Measurements from ENCODE around the gene TMPRSS4. TPM values are rescaled to one million over a fixed set of nuclear protein-coding genes. Genes with fewer than 3 reads are reported as not detected.

The TMPRSS4 gene
- total and polyA plus RNA-seq, 2 of the 4 experiments (the other 2 are of a cell fraction): not detected

DNA sequence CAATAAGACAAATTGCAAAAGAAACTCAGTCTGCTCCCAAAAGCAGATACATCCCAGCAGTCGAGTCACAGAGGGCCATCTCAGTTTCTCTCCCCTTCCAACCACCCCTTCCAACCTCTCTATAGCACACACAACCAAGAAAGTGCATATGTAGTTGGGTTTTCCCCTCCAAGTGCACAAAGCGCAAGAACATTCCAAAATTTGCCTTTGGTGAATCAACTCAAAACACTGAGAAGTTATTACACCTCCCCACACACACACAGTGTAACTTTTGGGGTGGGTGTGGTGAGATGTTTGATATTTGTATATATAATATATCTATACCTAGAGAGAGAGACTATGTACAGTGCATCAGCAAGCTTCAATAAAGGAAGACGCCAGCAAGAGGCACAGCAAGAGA lies 86.0 kb downstream of the TMPRSS4 start:
- Histone ChIP-seq H2BK15ac (ENCODE audit: low read depth, low read length) (no peak overlapping the region), H3K27ac (ENCODE audit: insufficient read depth, low read length) (no peak overlapping the region), H2AK5ac (ENCODE audit: low read depth, low read length) (no peak overlapping the region), H3K23ac (ENCODE audit: low read depth, low read length) (no peak overlapping the region), H3K9me3 (ENCODE audit: control insufficient read depth, insufficient read depth, low read length) (no peaks in the 10 kb centered on the region), H3K4me1 (ENCODE audit: control insufficient read depth, insufficient read depth, low read length) (no peaks in the 10 kb centered on the region), H3K27me3 (ENCODE audit: control insufficient read depth, insufficient read depth, low read length) (peaks cover 35% of the 10 kb centered on the region), H2AK9ac (replicated peaks; ENCODE audit: low read depth, low read length, poor library complexity) (no peak overlapping the region), H3K18ac (ENCODE audit: low read depth, low read length) (no peak overlapping the region), H4K5ac (ENCODE audit: low read depth, low read length) (no peak overlapping the region), H4K20me1 (ENCODE audit: insufficient read depth, low read length) (no peaks in the 10 kb centered on the region), H3K9me1 (ENCODE audit: insufficient read depth, low read length) (no peaks in the 10 kb centered on the region), H4K8ac (ENCODE audit: low read depth in 2 of 2, low read length in 2 of 2) (no peak overlapping the region), H2BK5ac (ENCODE audit: low read depth, low read length, poor library complexity, severe bottlenecking) (no peak overlapping the region), H3K56ac (ENCODE audit: extremely low read depth, insufficient read depth, low read length) (no peak overlapping the region), H3K79me1 (ENCODE audit: low read depth in 1 of 2, low read length in 2 of 2) (no peaks in the 10 kb centered on the region), H3K4me2 (ENCODE audit: low read depth, low read length) (no peak overlapping the region), H3K36me3 (ENCODE audit: control insufficient read depth, insufficient read depth, low read length) (no peaks in the 10 kb centered on the region), H3K4ac (ENCODE audit: low read depth, low read length) (no peak overlapping the region), H2AFZ (replicated peaks; ENCODE audit: low read length, poor library complexity) (no peak overlapping the region), H2BK20ac (ENCODE audit: low read depth, low read length) (no peak overlapping the region), H4K91ac (ENCODE audit: insufficient read depth, low read depth, low read length) (no peak overlapping the region), H3K14ac (replicated peaks; ENCODE audit: low read depth, low read length) (no peak overlapping the region), H3K9ac (ENCODE audit: low read depth, low read length) (no peak overlapping the region), H3K4me3 (ENCODE audit: insufficient read depth, low read depth, low read length) (no peak overlapping the region), H2BK120ac (ENCODE audit: low read depth, low read length) (no peak overlapping the region)
- ChIA-PET POLR2A (ENCODE audit: unreplicated experiment) (no interaction called here), CTCF (no interaction called here)
- DNase-seq (no peak), ATAC-seq (ENCODE audit: low read depth) (no peak)
- WGBS, 2 experiments (ENCODE audit: extremely low coverage in 2 of 2, insufficient read length in 1 of 2): no CpG with 5 or more reads among the region's 3 CpGs
- dilution Hi-C loops (cut with HindIII; ENCODE audit: low sequenced_read_pairs, unreplicated experiment): no loop called here
- no TSS peak for BruUV-seq (replicated peaks)
- in situ Hi-C loops (cut with MboI; ENCODE audit: low sequenced_read_pairs): no loop called here
- TF ChIP-seq CHD1 (IDR thresholded peaks at IDR 0.05; ENCODE audit: low read depth, low read length) (no peak), FOS (IDR thresholded peaks at IDR 0.05; ENCODE audit: low read depth, low read length) (no peak), POLR2A (IDR thresholded peaks at IDR 0.05; ENCODE audit: low read depth, low read length) (no peak), MAFK (IDR thresholded peaks at IDR 0.05; ENCODE audit: low read depth, low read length) (no peak), RCOR1 (IDR thresholded peaks at IDR 0.05; ENCODE audit: insufficient replicate concordance, low read length) (no peak), CEBPB (IDR thresholded peaks at IDR 0.05; ENCODE audit: low read depth, low read length) (no peak), RAD21 (IDR thresholded peaks at IDR 0.05; ENCODE audit: low read length) (no peak), RFX5 (IDR thresholded peaks at IDR 0.05; ENCODE audit: low read depth, low read length) (no peak), BHLHE40 (IDR thresholded peaks at IDR 0.05; ENCODE audit: low read depth, low read length) (no peak), SMC3 (IDR thresholded peaks at IDR 0.05; ENCODE audit: low read depth, low read length) (no peak)
- TF ChIP-seq, protein P1, sequence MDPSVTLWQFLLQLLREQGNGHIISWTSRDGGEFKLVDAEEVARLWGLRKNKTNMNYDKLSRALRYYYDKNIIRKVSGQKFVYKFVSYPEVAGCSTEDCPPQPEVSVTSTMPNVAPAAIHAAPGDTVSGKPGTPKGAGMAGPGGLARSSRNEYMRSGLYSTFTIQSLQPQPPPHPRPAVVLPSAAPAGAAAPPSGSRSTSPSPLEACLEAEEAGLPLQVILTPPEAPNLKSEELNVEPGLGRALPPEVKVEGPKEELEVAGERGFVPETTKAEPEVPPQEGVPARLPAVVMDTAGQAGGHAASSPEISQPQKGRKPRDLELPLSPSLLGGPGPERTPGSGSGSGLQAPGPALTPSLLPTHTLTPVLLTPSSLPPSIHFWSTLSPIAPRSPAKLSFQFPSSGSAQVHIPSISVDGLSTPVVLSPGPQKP (IDR thresholded peaks at IDR 0.05; ENCODE audit: borderline replicate concordance, low read depth, low read length): no peak
- TF ChIP-seq, protein P2, sequence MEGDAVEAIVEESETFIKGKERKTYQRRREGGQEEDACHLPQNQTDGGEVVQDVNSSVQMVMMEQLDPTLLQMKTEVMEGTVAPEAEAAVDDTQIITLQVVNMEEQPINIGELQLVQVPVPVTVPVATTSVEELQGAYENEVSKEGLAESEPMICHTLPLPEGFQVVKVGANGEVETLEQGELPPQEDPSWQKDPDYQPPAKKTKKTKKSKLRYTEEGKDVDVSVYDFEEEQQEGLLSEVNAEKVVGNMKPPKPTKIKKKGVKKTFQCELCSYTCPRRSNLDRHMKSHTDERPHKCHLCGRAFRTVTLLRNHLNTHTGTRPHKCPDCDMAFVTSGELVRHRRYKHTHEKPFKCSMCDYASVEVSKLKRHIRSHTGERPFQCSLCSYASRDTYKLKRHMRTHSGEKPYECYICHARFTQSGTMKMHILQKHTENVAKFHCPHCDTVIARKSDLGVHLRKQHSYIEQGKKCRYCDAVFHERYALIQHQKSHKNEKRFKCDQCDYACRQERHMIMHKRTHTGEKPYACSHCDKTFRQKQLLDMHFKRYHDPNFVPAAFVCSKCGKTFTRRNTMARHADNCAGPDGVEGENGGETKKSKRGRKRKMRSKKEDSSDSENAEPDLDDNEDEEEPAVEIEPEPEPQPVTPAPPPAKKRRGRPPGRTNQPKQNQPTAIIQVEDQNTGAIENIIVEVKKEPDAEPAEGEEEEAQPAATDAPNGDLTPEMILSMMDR (conservative IDR thresholded peaks at IDR 0.05; ENCODE audit: low read depth, low read length): no peak
- intact Hi-C loops (cut with micrococcal nuclease): no loop called here

Measured in IMR-90 (cell line).